ENCODE measurements around the gene RADIL. TPM values are rescaled to one million over a fixed set of nuclear protein-coding genes. Genes with fewer than 3 reads are reported as not detected.

Gene RADIL
- total and polyA plus RNA-seq, 9 of the 15 experiments (the other 6 are each of a cell fraction or from before 2014, with no cell fraction given): 0.06 to 8.1 (median 1.9) TPM; not detected in 1

GRCh38 chr7:4906682-4907081, 23.2 kb upstream of the RADIL start (continued):
- TF ChIP-seq MLLT1 (IDR thresholded peaks at IDR 0.05): peak in 1 of 2 experiments; percentile 98; a peak in 2 of 4 replicates
- TF ChIP-seq REST (IDR thresholded peaks at IDR 0.05; ENCODE audit: borderline replicate concordance): peak; percentile 50
- no peak for TF ChIP-seq REST (CRISPR knock-in tag; IDR thresholded peaks at IDR 0.05; ENCODE audit: low read depth)
- no peak for TF ChIP-seq HDAC6 (IDR thresholded peaks at IDR 0.05; ENCODE audit: low read depth, low read length)
- no peak for TF ChIP-seq ARNT (IDR thresholded peaks at IDR 0.05)
- TF ChIP-seq PURB (CRISPR knock-in tag; IDR thresholded peaks at IDR 0.05; ENCODE audit: low read depth): no peak
- no peak for TF ChIP-seq HINFP (tag; conservative IDR thresholded peaks at IDR 0.05; ENCODE audit: low read depth)
- TF ChIP-seq, protein P1, sequence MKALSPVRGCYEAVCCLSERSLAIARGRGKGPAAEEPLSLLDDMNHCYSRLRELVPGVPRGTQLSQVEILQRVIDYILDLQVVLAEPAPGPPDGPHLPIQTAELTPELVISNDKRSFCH (CRISPR knock-in tag; IDR thresholded peaks at IDR 0.05): no peak
- TF ChIP-seq, protein P1 (tag; IDR thresholded peaks at IDR 0.05): no peak
- no peak for TF ChIP-seq NFIX (CRISPR knock-in tag; IDR thresholded peaks at IDR 0.05; ENCODE audit: low read depth)
- TF ChIP-seq ZBTB43 (CRISPR knock-in tag; IDR thresholded peaks at IDR 0.05): no peak
- TF ChIP-seq TFAM (CRISPR knock-in tag; conservative IDR thresholded peaks at IDR 0.05): no peak
- TF ChIP-seq EHMT2 (IDR thresholded peaks at IDR 0.05): no peak
- no peak for TF ChIP-seq ILK (tag; IDR thresholded peaks at IDR 0.05; ENCODE audit: borderline replicate concordance, low read depth)
- TF ChIP-seq ZNF121 (CRISPR knock-in tag; conservative IDR thresholded peaks at IDR 0.05): no peak
- no peak for TF ChIP-seq MIER1 (IDR thresholded peaks at IDR 0.05; ENCODE audit: low read depth)
- TF ChIP-seq ZNF23 (CRISPR knock-in tag; IDR thresholded peaks at IDR 0.05): peak; percentile 97
